ENCODE data around the gene CHST11. TPM values are rescaled to one million over a fixed set of nuclear protein-coding genes. Genes with fewer than 3 reads are reported as not detected.

CHST11 gene
- total RNA-seq, 1 experiment from 2014 or later, result 1.1 TPM

DNA sequence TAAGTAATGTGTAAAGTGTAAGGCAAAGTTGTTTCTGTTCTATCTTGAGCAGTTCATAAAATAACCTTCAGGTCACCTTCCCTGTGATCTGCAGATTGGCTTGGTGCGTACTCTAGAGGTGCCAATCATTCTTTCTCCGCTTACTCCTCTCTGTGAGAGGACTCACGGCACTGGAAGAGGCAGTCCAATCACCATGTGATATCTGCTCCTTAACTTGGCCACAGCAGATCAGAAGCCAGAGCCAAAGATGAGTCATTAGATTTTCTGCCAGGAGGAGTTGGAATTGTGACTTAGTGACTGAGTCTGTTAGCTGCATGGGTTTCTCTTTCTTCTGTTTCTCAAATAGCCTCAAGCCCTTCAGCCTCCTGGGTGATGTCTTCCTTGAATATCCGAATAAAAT is 335.8 kb downstream of the CHST11 start:
- no peaks in the 10 kb centered on the region for H3K9me3 ChIP-seq (ENCODE audit: low read depth, low read length, poor library complexity, severe bottlenecking)
- no peak for DNase-seq (ENCODE audit: low spot score)
- CTCF ChIA-PET, result no interaction called here
- POLR2A ChIA-PET (ENCODE audit: low non-redundant PET), result no interaction called here
- no peak overlapping the region for H3K27ac ChIP-seq (ENCODE audit: low read depth, low read length, poor library complexity, severe bottlenecking)
- H3K27me3 ChIP-seq (replicated peaks; ENCODE audit: insufficient read depth, low read depth, low read length, poor library complexity), result no peaks in the 10 kb centered on the region
- BruUV-seq (replicated peaks), result no TSS peak
- no peaks in the 10 kb centered on the region for H3K4me1 ChIP-seq (ENCODE audit: insufficient read depth, low read length, poor library complexity, severe bottlenecking)
- H3K4me3 ChIP-seq (ENCODE audit: low read depth, low read length, poor library complexity, severe bottlenecking), result no peak overlapping the region
- TF ChIP-seq CTCF (conservative IDR thresholded peaks at IDR 0.05; ENCODE audit: low read depth, low read length), result no peak
- TF ChIP-seq EZH2 (IDR thresholded peaks at IDR 0.05; ENCODE audit: borderline replicate concordance, low read depth, low read length, poor library complexity, severe bottlenecking), result no peak
- H3K36me3 ChIP-seq (ENCODE audit: insufficient read depth, low read length, poor library complexity, severe bottlenecking), result no peaks in the 10 kb centered on the region
- intact Hi-C loops (cut with micrococcal nuclease; ENCODE audit: unreplicated experiment), result no loop called here

- intact Hi-C loops (cut with micrococcal nuclease; ENCODE audit: unreplicated experiment), result no loop called here
- CTCF ChIA-PET, result no interaction called here
Observed at GRCh38 chr12:104793285-104793684, 336.5 kb downstream of the CHST11 start.

GRCh38 chr12:104793968-104794367 is 337.2 kb downstream of the CHST11 start:
- intact Hi-C loops (cut with micrococcal nuclease; ENCODE audit: unreplicated experiment), result no loop called here
- no peak overlapping the region for H3K4me3 ChIP-seq (ENCODE audit: low read depth, low read length, poor library complexity, severe bottlenecking)
- BruUV-seq (replicated peaks), result no TSS peak
- CTCF ChIA-PET, result no interaction called here
- DNase-seq (ENCODE audit: low spot score), result no peak
- POLR2A ChIA-PET (ENCODE audit: low non-redundant PET), result no interaction called here
- no peak overlapping the region for H3K27ac ChIP-seq (ENCODE audit: low read depth, low read length, poor library complexity, severe bottlenecking)
- no peaks in the 10 kb centered on the region for H3K36me3 ChIP-seq (ENCODE audit: insufficient read depth, low read length, poor library complexity, severe bottlenecking)
- H3K27me3 ChIP-seq (replicated peaks; ENCODE audit: insufficient read depth, low read depth, low read length, poor library complexity), result no peaks in the 10 kb centered on the region
- H3K4me1 ChIP-seq (ENCODE audit: insufficient read depth, low read length, poor library complexity, severe bottlenecking), result no peaks in the 10 kb centered on the region
- no peaks in the 10 kb centered on the region for H3K9me3 ChIP-seq (ENCODE audit: low read depth, low read length, poor library complexity, severe bottlenecking)
- TF ChIP-seq CTCF (conservative IDR thresholded peaks at IDR 0.05; ENCODE audit: low read depth, low read length) (no peak), EZH2 (IDR thresholded peaks at IDR 0.05; ENCODE audit: borderline replicate concordance, low read depth, low read length, poor library complexity, severe bottlenecking) (no peak)

More at GRCh38 chr12:104793285-104793684, 336.5 kb downstream of the CHST11 start:
- DNase-seq (ENCODE audit: low spot score), result no peak
- Histone ChIP-seq H3K27me3 (replicated peaks; ENCODE audit: insufficient read depth, low read depth, low read length, poor library complexity) (no peaks in the 10 kb centered on the region), H3K36me3 (ENCODE audit: insufficient read depth, low read length, poor library complexity, severe bottlenecking) (no peaks in the 10 kb centered on the region), H3K9me3 (ENCODE audit: low read depth, low read length, poor library complexity, severe bottlenecking) (no peaks in the 10 kb centered on the region), H3K4me3 (ENCODE audit: low read depth, low read length, poor library complexity, severe bottlenecking) (no peak overlapping the region), H3K4me1 (ENCODE audit: insufficient read depth, low read length, poor library complexity, severe bottlenecking) (no peaks in the 10 kb centered on the region), H3K27ac (ENCODE audit: low read depth, low read length, poor library complexity, severe bottlenecking) (no peak overlapping the region)
- TF ChIP-seq EZH2 (IDR thresholded peaks at IDR 0.05; ENCODE audit: borderline replicate concordance, low read depth, low read length, poor library complexity, severe bottlenecking) (no peak), CTCF (conservative IDR thresholded peaks at IDR 0.05; ENCODE audit: low read depth, low read length) (no peak)
- BruUV-seq (replicated peaks), result no TSS peak
- POLR2A ChIA-PET (ENCODE audit: low non-redundant PET), result no interaction called here

Data from A673 (cell line).